ENCODE data around the gene OTOG.

Gene OTOG

GRCh38 chr11:17686231-17686980 is 139.3 kb downstream of the OTOG start:
- no peak for DNase-seq (ENCODE audit: low read depth)
- no peak for TF ChIP-seq CTCF (conservative IDR thresholded peaks at IDR 0.05; ENCODE audit: low read depth, low read length)
- H3K4me3 ChIP-seq (ENCODE audit: low read length): no peak overlapping the region

GRCh38 chr11:17687946-17688670 is 141.0 kb downstream of the OTOG start:
- H3K4me3 ChIP-seq (ENCODE audit: low read length): no peak overlapping the region
- no peak for DNase-seq (ENCODE audit: low read depth)
- no peak for TF ChIP-seq CTCF (conservative IDR thresholded peaks at IDR 0.05; ENCODE audit: low read depth, low read length)

- TF ChIP-seq CTCF (conservative IDR thresholded peaks at IDR 0.05; ENCODE audit: low read depth, low read length): no peak
- no peak for DNase-seq (ENCODE audit: low read depth)
- H3K4me3 ChIP-seq (ENCODE audit: low read length): no peak overlapping the region
These were observed 144.5 kb downstream of the OTOG start for GRCh38 chr11:17691550-17691949.

GRCh38 chr11:17691976-17692375 is 144.9 kb downstream of the OTOG start:
- no peak for TF ChIP-seq CTCF (conservative IDR thresholded peaks at IDR 0.05; ENCODE audit: low read depth, low read length)
- H3K4me3 ChIP-seq (ENCODE audit: low read length): no peak overlapping the region
- no peak for DNase-seq (ENCODE audit: low read depth)

GRCh38 chr11:17692931-17693330 is 145.9 kb downstream of the OTOG start:
- no peak for DNase-seq (ENCODE audit: low read depth)
- no peak overlapping the region for H3K4me3 ChIP-seq (ENCODE audit: low read length)
- no peak for TF ChIP-seq CTCF (conservative IDR thresholded peaks at IDR 0.05; ENCODE audit: low read depth, low read length)

GRCh38 chr11:17693531-17693930 is 146.5 kb downstream of the OTOG start:
- H3K4me3 ChIP-seq (ENCODE audit: low read length): no peak overlapping the region

More at GRCh38 chr11:17693531-17693930, 146.5 kb downstream of the OTOG start:
- TF ChIP-seq CTCF (conservative IDR thresholded peaks at IDR 0.05; ENCODE audit: low read depth, low read length): no peak
- no peak for DNase-seq (ENCODE audit: low read depth)

All from retinal pigment epithelial cell (primary cell).